Mammary epithelial cell (primary cell): ENCODE measurements around the gene PKHD1.

Experiments
- EZH2 ChIP-seq: IDR thresholded peaks from 2 replicates; pipeline ENCODE4 v1.6.1; 2012; ENCODE audit warnings: low read length, inconsistent platforms, borderline replicate concordance
- TF ChIP-seq, protein P1 (sequence below), 2 donors: IDR thresholded peaks in 1 of 2; conservative IDR thresholded peaks in 1 of 2; 2 replicates each; pipeline ENCODE4 v1.5.1; 2011 to 2012; ENCODE audit warnings: inconsistent platforms in 2 of 2, low read length in 2 of 2, mild to moderate bottlenecking in 2 of 2, control low read depth in 1 of 2, low read depth in 1 of 2; ENCODE audit not compliant: insufficient read depth in 1 of 2; ENCODE audit errors: extremely low read depth in 1 of 2

GRCh38 chr6:51866867-51867266 lies 220.5 kb downstream of the PKHD1 start:
- no peak for TF ChIP-seq EZH2
- TF ChIP-seq, protein P1, sequence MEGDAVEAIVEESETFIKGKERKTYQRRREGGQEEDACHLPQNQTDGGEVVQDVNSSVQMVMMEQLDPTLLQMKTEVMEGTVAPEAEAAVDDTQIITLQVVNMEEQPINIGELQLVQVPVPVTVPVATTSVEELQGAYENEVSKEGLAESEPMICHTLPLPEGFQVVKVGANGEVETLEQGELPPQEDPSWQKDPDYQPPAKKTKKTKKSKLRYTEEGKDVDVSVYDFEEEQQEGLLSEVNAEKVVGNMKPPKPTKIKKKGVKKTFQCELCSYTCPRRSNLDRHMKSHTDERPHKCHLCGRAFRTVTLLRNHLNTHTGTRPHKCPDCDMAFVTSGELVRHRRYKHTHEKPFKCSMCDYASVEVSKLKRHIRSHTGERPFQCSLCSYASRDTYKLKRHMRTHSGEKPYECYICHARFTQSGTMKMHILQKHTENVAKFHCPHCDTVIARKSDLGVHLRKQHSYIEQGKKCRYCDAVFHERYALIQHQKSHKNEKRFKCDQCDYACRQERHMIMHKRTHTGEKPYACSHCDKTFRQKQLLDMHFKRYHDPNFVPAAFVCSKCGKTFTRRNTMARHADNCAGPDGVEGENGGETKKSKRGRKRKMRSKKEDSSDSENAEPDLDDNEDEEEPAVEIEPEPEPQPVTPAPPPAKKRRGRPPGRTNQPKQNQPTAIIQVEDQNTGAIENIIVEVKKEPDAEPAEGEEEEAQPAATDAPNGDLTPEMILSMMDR (conservative IDR thresholded peaks at IDR 0.05 in 1 of 2, IDR thresholded peaks at IDR 0.05 in 1 of 2; ENCODE audit: extremely low read depth in 1 of 2, insufficient read depth in 1 of 2, low read depth in 1 of 2, low read length in 2 of 2) = no peak
